HepG2 (cell line): ENCODE results near the gene CHIC2. TPM values are rescaled to one million over a fixed set of nuclear protein-coding genes. Genes with fewer than 3 reads are reported as not detected.

Experiments
- FOXA1 ChIP-seq, 2 experiments: fragments of 450-650 bp in 1 of 2; sonication (generic) in 1 of 2; formaldehyde crosslinking in 1 of 2; IDR thresholded peaks; 2 replicates each; pipeline versions ENCODE4 v1.4.0 to v1.6.1; 2016 to 2020; ENCODE audit warnings: missing genetic modification reagents in 1 of 2
- HOXA5 ChIP-seq: sonication (generic); formaldehyde crosslinking; IDR thresholded peaks from 2 replicates; pipeline ENCODE4 v1.4.0; 2020; ENCODE audit warnings: missing genetic modification reagents
- MXD1 ChIP-seq: sonication (generic); formaldehyde crosslinking; IDR thresholded peaks from 2 replicates; pipeline ENCODE4 v1.4.0; 2020; ENCODE audit warnings: mild to moderate bottlenecking, missing genetic modification reagents
- NAIF1 ChIP-seq: sonication (generic); formaldehyde crosslinking; IDR thresholded peaks from 2 replicates; pipeline ENCODE4 v1.5.0; 2020; ENCODE audit warnings: mild to moderate bottlenecking, missing genetic modification reagents, borderline replicate concordance
- POGK ChIP-seq: sonication (generic); formaldehyde crosslinking; conservative IDR thresholded peaks from 2 replicates; pipeline ENCODE4 v1.8.0; 2022; ENCODE audit warnings: mild to moderate bottlenecking, moderate library complexity, missing genetic modification reagents
- RARG ChIP-seq: sonication (generic); formaldehyde crosslinking; IDR thresholded peaks from 2 replicates; pipeline ENCODE4 v1.4.0; 2020; ENCODE audit warnings: low read depth, mild to moderate bottlenecking, missing genetic modification reagents
- SETDB1 ChIP-seq: sonication (generic); formaldehyde crosslinking; IDR thresholded peaks from 2 replicates; pipeline ENCODE4 v1.5.1; 2020; ENCODE audit warnings: missing genetic modification reagents, mild to moderate bottlenecking, borderline replicate concordance
- TMF1 ChIP-seq: sonication (generic); formaldehyde crosslinking; IDR thresholded peaks from 2 replicates; pipeline ENCODE4 v1.8.1; 2022; ENCODE audit warnings: low read depth, missing genetic modification reagents
- ZBTB25 ChIP-seq: IDR thresholded peaks from 2 replicates; pipeline ENCODE4 v1.6.1; 2018; ENCODE audit warnings: missing genetic modification reagents
- ZNF33B ChIP-seq: sonication (generic); formaldehyde crosslinking; IDR thresholded peaks from 2 replicates; pipeline ENCODE4 v1.5.1; 2020; ENCODE audit warnings: mild to moderate bottlenecking, missing genetic modification reagents
- ZNF350 ChIP-seq: sonication (generic); formaldehyde crosslinking; IDR thresholded peaks from 2 replicates; pipeline ENCODE4 v1.4.0; 2020; ENCODE audit warnings: mild to moderate bottlenecking, low read depth, missing genetic modification reagents, borderline replicate concordance
- ZNF546 ChIP-seq: sonication (generic); formaldehyde crosslinking; conservative IDR thresholded peaks from 2 replicates; pipeline ENCODE4 v1.8.1; 2023; ENCODE audit warnings: mild to moderate bottlenecking, missing genetic modification reagents
- ZNF572 ChIP-seq: sonication (generic); formaldehyde crosslinking; IDR thresholded peaks from 2 replicates; pipeline ENCODE4 v1.5.1; 2020; ENCODE audit warnings: mild to moderate bottlenecking, missing genetic modification reagents
- ZNF629 ChIP-seq: sonication (generic); formaldehyde crosslinking; conservative IDR thresholded peaks from 2 replicates; pipeline ENCODE4 v1.5.0; 2020; ENCODE audit warnings: missing genetic modification reagents
- ZNF644 ChIP-seq: IDR thresholded peaks from 2 replicates; pipeline ENCODE4 v1.6.1; 2016; ENCODE audit warnings: low read depth
- ZNF746 ChIP-seq: sonication (generic); formaldehyde crosslinking; IDR thresholded peaks from 2 replicates; pipeline ENCODE4 v1.8.0; 2022; ENCODE audit warnings: mild to moderate bottlenecking, missing genetic modification reagents
- ZNF788 ChIP-seq: sonication (generic); formaldehyde crosslinking; IDR thresholded peaks from 2 replicates; pipeline ENCODE4 v1.5.0; 2020; ENCODE audit warnings: mild to moderate bottlenecking, missing genetic modification reagents, borderline replicate concordance
- ZUFSP ChIP-seq: sonication (generic); formaldehyde crosslinking; IDR thresholded peaks from 2 replicates; pipeline ENCODE4 v1.9.0; 2021; ENCODE audit warnings: missing genetic modification reagents, mild to moderate bottlenecking, borderline replicate concordance
- polyA plus RNA-seq, 8 experiments: library from polyadenylated mRNA; depleted of rRNA in 3 of 8; stranded (reverse) in 7 of 8; unstranded in 1 of 8; fragments of >200 nt; fragmentation: Illumina TruSeq in 4 of 8; extraction: Trizol in 4 of 8; gene quantifications; 2 replicates each; pipeline versions ENCODE4 v1.2.1 to v1.2.3, GENCODE V29; 2011 to 2016; ENCODE audit warnings: low read depth in 4 of 8, missing spikeins in 1 of 8, mixed read lengths in 1 of 8; ENCODE audit not compliant: insufficient read depth in 1 of 8
- total RNA-seq, 5 experiments: library from RNA; depleted of rRNA; stranded (reverse); fragments of >200 nt; fragmentation: Illumina TruSeq; extraction: Trizol; gene quantifications; 2 replicates each; pipeline ENCODE4 v1.2.3, GENCODE V29; 2016; ENCODE audit warnings: low read depth in 1 of 5
- TF ChIP-seq, protein P1 (sequence below): sonication (generic); formaldehyde crosslinking; IDR thresholded peaks from 2 replicates; pipeline ENCODE4 v1.4.0; 2020; ENCODE audit warnings: missing genetic modification reagents

CHIC2 gene
- total and polyA plus RNA-seq, 2 of the 13 experiments (the other 11 are each of a cell fraction or from before 2014, with no cell fraction given) = 10.0 to 17.2 TPM

GRCh38 chr4:54090804-54091623, 26.6 kb upstream of the CHIC2 start (continued):
- TF ChIP-seq NAIF1 (CRISPR knock-in tag) (peak; percentile 22; the same call in 1 of the 2 replicates), ZNF33B (0 out of 2 replicates have a peak, but pooled peaks have one; percentile 50), ZNF788 (CRISPR knock-in tag) (peak; percentile 19; the same call in 1 of the 2 replicates), ZBTB25 (CRISPR knock-in tag) (peak; percentile 11; the same call in 1 of the 2 replicates), ZUFSP (CRISPR knock-in tag) (no peak), ZNF572 (0 out of 2 replicates have a peak, but pooled peaks have one; percentile 10), POGK (CRISPR knock-in tag) (peak; percentile 48; the same call in 1 of the 2 replicates), SETDB1 (no peak), HOXA5 (0 out of 2 replicates have a peak, but pooled peaks have one; percentile 39), ZNF629 (peak; percentile 59; the same call in 1 of the 2 replicates), ZNF746 (CRISPR knock-in tag) (peak; percentile 13; the same call in 1 of the 2 replicates), MXD1 (CRISPR knock-in tag) (peak; percentile 74; the same call in 1 of the 2 replicates), FOXA1 (IDR thresholded peaks at IDR 0.05) (no peak), FOXA1 (CRISPR knock-in tag; IDR thresholded peaks at IDR 0.05) (no peak), ZNF350 (CRISPR knock-in tag) (no peak), RARG (no peak), ZNF546 (CRISPR knock-in tag) (0 out of 2 replicates have a peak, but pooled peaks have one; percentile 35), ZNF644 (CRISPR knock-in tag) (peak; percentile 34; the same call in 1 of the 2 replicates), TMF1 (0 out of 2 replicates have a peak, but pooled peaks have one; percentile 63)
- TF ChIP-seq, protein P1, sequence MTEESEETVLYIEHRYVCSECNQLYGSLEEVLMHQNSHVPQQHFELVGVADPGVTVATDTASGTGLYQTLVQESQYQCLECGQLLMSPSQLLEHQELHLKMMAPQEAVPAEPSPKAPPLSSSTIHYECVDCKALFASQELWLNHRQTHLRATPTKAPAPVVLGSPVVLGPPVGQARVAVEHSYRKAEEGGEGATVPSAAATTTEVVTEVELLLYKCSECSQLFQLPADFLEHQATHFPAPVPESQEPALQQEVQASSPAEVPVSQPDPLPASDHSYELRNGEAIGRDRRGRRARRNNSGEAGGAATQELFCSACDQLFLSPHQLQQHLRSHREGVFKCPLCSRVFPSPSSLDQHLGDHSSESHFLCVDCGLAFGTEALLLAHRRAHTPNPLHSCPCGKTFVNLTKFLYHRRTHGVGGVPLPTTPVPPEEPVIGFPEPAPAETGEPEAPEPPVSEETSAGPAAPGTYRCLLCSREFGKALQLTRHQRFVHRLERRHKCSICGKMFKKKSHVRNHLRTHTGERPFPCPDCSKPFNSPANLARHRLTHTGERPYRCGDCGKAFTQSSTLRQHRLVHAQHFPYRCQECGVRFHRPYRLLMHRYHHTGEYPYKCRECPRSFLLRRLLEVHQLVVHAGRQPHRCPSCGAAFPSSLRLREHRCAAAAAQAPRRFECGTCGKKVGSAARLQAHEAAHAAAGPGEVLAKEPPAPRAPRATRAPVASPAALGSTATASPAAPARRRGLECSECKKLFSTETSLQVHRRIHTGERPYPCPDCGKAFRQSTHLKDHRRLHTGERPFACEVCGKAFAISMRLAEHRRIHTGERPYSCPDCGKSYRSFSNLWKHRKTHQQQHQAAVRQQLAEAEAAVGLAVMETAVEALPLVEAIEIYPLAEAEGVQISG (CRISPR knock-in tag) = peak; percentile 4; the same call in 1 of the 2 replicates
